OCI-LY1 (cell line): Measurements from ENCODE around the gene PILRB.
"Not testable (repeated sequence)": the region's sequence is repeated elsewhere in the genome, so short reads cannot be mapped to it uniquely, and the experiment has no call there.

Experiments
- H2AFZ ChIP-seq: fragments of 200-600 bp; sonication (generic), shearing (Covaris generic); 2 replicates; pipeline ENCODE4 v1.6.0; 2014; ENCODE audit warnings: antibody characterized with exemption, mild to moderate bottlenecking, low read length
- H3F3A ChIP-seq: fragments of 200-600 bp; sonication (generic), shearing (Covaris generic); 2 replicates; pipeline ENCODE4 v1.6.0; 2014; ENCODE audit warnings: mild to moderate bottlenecking, antibody characterized with exemption, low read length, moderate library complexity; ENCODE audit not compliant: insufficient read depth
- H3K27ac ChIP-seq: fragments of 200-600 bp; sonication (generic); 2 replicates; pipeline ENCODE4 v1.5.1; 2014; ENCODE audit warnings: low read length, mixed run types, mild to moderate bottlenecking, low read depth; ENCODE audit not compliant: poor library complexity, severe bottlenecking
- H3K27me3 ChIP-seq: fragments of 200-600 bp; sonication (generic); 2 replicates; pipeline ENCODE4 v1.6.0; 2014; ENCODE audit warnings: antibody characterized with exemption, mild to moderate bottlenecking, low read length, moderate library complexity; ENCODE audit not compliant: insufficient read depth
- H3K36me3 ChIP-seq: fragments of 200-600 bp; sonication (generic); 2 replicates; pipeline ENCODE4 v1.6.1; 2014; ENCODE audit warnings: mild to moderate bottlenecking, antibody characterized with exemption, low read length, moderate library complexity, mixed read lengths; ENCODE audit not compliant: insufficient read depth
- H3K4me1 ChIP-seq: fragments of 200-600 bp; sonication (generic); 2 replicates; pipeline ENCODE4 v1.5.1; 2014; ENCODE audit warnings: mild to moderate bottlenecking, low read length, moderate library complexity; ENCODE audit not compliant: insufficient read depth, severe bottlenecking
- H3K4me2 ChIP-seq: fragments of 200-600 bp; sonication (generic), shearing (Covaris generic); 2 replicates; pipeline ENCODE4 v1.6.1; 2014; ENCODE audit warnings: low read length
- H3K4me3 ChIP-seq: fragments of 200-600 bp; sonication (generic); 2 replicates; pipeline ENCODE4 v1.5.1; 2014; ENCODE audit warnings: low read length, low read depth, mild to moderate bottlenecking, mixed read lengths; ENCODE audit not compliant: poor library complexity, severe bottlenecking
- H3K79me2 ChIP-seq: fragments of 200-600 bp; shearing (Covaris generic); 2 replicates; pipeline ENCODE4 v1.6.1; 2016; ENCODE audit warnings: mixed run types, low read length, mixed read lengths; ENCODE audit not compliant: insufficient read depth
- H3K9ac ChIP-seq: fragments of 200-600 bp; sonication (generic), shearing (Covaris generic); 2 replicates; pipeline ENCODE4 v1.6.1; 2014; ENCODE audit warnings: mild to moderate bottlenecking, low read length, mixed read lengths
- H3K9me2 ChIP-seq: fragments of 200-600 bp; sonication (generic), shearing (Covaris generic); 2 replicates; pipeline ENCODE4 v1.6.1; 2014; ENCODE audit warnings: low read depth, mild to moderate bottlenecking, low read length, mixed read lengths
- H3K9me3 ChIP-seq: fragments of 200-600 bp; shearing (Covaris generic); 2 replicates; pipeline ENCODE4 v1.6.1; 2014; ENCODE audit warnings: low read length, mixed read lengths
- H4K20me1 ChIP-seq: fragments of 200-600 bp; sonication (generic), shearing (Covaris generic); 2 replicates; pipeline ENCODE4 v1.6.0; 2016; ENCODE audit warnings: mild to moderate bottlenecking, low read length; ENCODE audit not compliant: insufficient read depth
- EZH2 ChIP-seq: fragments of 200-600 bp; sonication (generic), shearing (Covaris generic); IDR thresholded peaks from 2 replicates; pipeline ENCODE4 v1.8.0; 2017; ENCODE audit warnings: borderline replicate concordance, mixed run types, mild to moderate bottlenecking, antibody characterized with exemption, low read length, moderate library complexity, mixed read lengths
- TF ChIP-seq, protein P1 (sequence below): fragments of 200-600 bp; sonication (generic), shearing (Covaris generic); IDR thresholded peaks from 2 replicates; pipeline ENCODE4 v1.5.1; 2017; ENCODE audit warnings: mild to moderate bottlenecking, antibody characterized with exemption, low read length, moderate library complexity, mixed read lengths

PILRB gene

DNA sequence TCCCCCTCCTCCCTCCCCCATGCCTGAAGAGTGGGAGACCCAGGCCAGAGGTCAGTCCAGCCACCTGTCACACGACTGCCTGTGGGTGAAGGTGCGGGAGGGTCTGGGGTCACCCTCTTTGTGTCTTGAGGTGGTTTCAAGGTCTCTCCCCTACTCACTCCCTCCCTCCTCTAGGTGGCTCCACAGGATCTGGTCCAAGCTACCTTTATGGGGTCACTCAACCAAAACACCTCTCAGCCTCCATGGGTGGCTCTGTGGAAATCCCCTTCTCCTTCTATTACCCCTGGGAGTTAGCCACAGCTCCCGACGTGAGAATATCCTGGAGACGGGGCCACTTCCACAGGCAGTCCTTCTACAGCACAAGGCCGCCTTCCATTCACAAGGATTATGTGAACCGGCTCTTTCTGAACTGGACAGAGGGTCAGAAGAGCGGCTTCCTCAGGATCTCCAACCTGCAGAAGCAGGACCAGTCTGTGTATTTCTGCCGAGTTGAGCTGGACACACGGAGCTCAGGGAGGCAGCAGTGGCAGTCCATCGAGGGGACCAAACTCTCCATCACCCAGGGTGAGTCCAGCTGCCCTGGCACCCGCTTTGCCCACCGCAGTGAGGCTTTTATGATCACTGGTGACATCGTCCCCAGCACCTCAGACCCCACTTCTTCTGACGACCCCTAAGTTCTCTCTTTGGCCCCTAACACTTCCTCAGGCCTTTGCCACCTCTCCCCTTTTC lies 16.1 kb downstream of the PILRB start:
- not testable (repeated sequence) for H3K9me2 ChIP-seq, H4K20me1 ChIP-seq, H3K36me3 ChIP-seq, H3F3A ChIP-seq, H3K27me3 ChIP-seq, H3K27ac ChIP-seq, H3K9ac ChIP-seq, H3K4me2 ChIP-seq, H3K79me2 ChIP-seq, H3K9me3 ChIP-seq, H3K4me3 ChIP-seq, H2AFZ ChIP-seq
- TF ChIP-seq, protein P1, sequence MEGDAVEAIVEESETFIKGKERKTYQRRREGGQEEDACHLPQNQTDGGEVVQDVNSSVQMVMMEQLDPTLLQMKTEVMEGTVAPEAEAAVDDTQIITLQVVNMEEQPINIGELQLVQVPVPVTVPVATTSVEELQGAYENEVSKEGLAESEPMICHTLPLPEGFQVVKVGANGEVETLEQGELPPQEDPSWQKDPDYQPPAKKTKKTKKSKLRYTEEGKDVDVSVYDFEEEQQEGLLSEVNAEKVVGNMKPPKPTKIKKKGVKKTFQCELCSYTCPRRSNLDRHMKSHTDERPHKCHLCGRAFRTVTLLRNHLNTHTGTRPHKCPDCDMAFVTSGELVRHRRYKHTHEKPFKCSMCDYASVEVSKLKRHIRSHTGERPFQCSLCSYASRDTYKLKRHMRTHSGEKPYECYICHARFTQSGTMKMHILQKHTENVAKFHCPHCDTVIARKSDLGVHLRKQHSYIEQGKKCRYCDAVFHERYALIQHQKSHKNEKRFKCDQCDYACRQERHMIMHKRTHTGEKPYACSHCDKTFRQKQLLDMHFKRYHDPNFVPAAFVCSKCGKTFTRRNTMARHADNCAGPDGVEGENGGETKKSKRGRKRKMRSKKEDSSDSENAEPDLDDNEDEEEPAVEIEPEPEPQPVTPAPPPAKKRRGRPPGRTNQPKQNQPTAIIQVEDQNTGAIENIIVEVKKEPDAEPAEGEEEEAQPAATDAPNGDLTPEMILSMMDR = peak; percentile 49
- H3K4me1 ChIP-seq = peaks cover 19% of the 10 kb centered on the region

DNA sequence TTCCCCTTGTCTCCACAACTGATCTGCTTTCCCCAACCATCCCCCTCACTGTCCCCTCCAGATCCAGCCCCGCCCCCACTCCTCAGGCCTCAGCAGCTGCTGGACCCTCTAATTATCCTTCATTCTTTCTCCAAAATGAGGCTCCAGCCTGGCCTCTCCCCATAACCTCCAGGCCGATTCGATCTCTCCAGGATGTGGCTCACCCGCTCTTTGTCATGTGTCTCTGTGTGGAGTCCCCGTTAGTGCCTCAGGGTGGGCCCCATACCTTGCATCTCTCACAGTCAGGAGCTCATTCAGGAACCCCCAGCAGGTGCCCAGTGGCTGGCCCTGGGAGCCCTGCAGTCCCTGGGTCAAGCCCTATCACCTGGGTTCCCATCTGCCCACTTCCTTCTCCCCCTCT lies 16.7 kb downstream of the PILRB start:
- Histone ChIP-seq H3K9ac (no peak overlapping the region), H3K27ac (no peak overlapping the region), H3K79me2 (no peaks in the 10 kb centered on the region), H3K9me3 (no peaks in the 10 kb centered on the region), H3K9me2 (no peaks in the 10 kb centered on the region), H3K27me3 (0 out of 2 replicates have a peak, but pooled peaks cover 9% of the 10 kb centered on the region), H3F3A (no peaks in the 10 kb centered on the region), H4K20me1 (no peaks in the 10 kb centered on the region), H3K4me2 (no peak overlapping the region), H3K4me1 (peaks cover 13% of the 10 kb centered on the region), H3K36me3 (no peaks in the 10 kb centered on the region), H3K4me3 (no peak overlapping the region), H2AFZ (no peak overlapping the region)
- TF ChIP-seq, protein P1 = no peak
- TF ChIP-seq EZH2 = no peak

DNA sequence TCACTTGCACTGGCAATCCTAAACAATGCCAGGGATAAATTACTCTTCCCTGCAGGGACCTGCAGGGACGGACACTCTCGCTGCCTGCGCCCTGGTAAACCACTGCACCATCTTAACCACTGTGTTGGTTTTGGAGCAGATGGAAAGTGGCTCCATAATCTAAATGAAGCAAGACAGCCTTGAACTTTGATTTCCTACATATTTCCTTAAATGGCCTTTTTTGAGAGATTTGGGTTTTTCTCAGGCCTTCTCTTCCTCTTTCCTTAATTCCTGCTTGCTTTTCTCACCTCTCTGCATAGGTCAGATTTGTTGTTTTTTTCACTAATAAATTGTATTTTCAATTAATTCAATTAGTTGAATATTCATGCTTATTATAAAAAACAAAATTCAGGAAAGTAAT lies 18.1 kb downstream of the PILRB start:
- no peaks in the 10 kb centered on the region for H3K9me3 ChIP-seq
- H3K4me2 ChIP-seq = no peak overlapping the region
- no peaks in the 10 kb centered on the region for H4K20me1 ChIP-seq
- no peak overlapping the region for H2AFZ ChIP-seq
- H3K79me2 ChIP-seq = no peaks in the 10 kb centered on the region
- H3K9ac ChIP-seq = no peak overlapping the region
- no peaks in the 10 kb centered on the region for H3K9me2 ChIP-seq
- peaks cover 3% of the 10 kb centered on the region for H3K4me1 ChIP-seq
- no peaks in the 10 kb centered on the region for H3K36me3 ChIP-seq
- 0 out of 2 replicates have a peak, but pooled peaks cover 9% of the 10 kb centered on the region for H3K27me3 ChIP-seq
- H3F3A ChIP-seq = no peaks in the 10 kb centered on the region
- H3K4me3 ChIP-seq = no peak overlapping the region
- TF ChIP-seq, protein P1 = no peak
- TF ChIP-seq EZH2 = no peak
- H3K27ac ChIP-seq = no peak overlapping the region
